ENCODE data around the gene MED12L. TPM values are rescaled to one million over a fixed set of nuclear protein-coding genes. Genes with fewer than 3 reads are reported as not detected.

MED12L gene
- total RNA-seq, 1 experiment from 2014 or later, result 14.9 TPM

DNA sequence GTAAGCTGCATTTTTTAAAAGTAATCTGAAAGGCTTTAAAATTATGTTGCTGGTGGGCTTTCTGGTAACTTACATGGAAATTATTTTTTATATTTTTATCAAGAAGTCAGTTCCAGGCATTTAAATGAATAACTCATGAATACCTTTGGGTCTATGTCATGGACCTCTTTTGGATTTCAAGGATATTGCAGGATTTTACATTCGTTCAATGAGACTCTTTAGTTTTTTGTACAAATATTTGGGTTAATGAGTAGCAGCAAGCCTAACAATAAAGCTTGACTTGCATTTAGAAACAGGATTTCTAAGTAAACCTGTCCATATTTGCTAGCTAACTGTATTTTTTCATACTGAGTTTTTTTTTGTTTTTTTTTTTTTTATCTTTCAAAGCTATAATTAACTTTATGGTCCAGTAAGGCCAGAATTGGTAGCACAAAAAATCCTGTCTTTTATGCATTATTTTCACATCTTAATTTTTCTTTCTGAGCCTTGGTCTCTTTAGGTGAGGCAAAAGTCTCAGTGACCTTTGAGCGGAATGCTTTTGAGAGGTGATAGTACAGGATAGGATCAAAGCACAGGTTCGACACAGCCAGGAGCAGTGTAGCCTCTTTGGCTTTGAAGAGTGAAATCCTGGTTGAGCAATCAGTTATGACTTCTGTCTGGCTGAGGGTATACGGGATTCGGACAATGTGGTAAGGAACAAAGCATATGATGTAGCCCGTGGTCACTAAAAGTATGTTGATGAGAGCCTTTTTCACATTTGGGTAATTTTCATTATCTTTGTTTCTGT lies 112.7 kb downstream of the MED12L start:
- no peaks in the 10 kb centered on the region for H3K9me3 Mint-ChIP-seq
- H2BK120ac ChIP-seq (ENCODE audit: low read depth, low read length, poor library complexity, severe bottlenecking), result no peak overlapping the region
- H3K4me1 ChIP-seq (ENCODE audit: insufficient read depth, low read length), result no peaks in the 10 kb centered on the region
- no peak overlapping the region for H2BK15ac ChIP-seq (ENCODE audit: low read depth, low read length)
- H3K14ac ChIP-seq (ENCODE audit: insufficient read depth, low read length), result no peak overlapping the region
- no peak overlapping the region for H4K8ac ChIP-seq (replicated peaks; ENCODE audit: insufficient read length, low read depth, low read length)
- no peak overlapping the region for H2AFZ ChIP-seq (ENCODE audit: low read length)
- no peak overlapping the region for H3K56ac ChIP-seq (ENCODE audit: insufficient read length, low read depth, low read length)
- H3K23ac ChIP-seq (ENCODE audit: insufficient read length, low read depth, low read length), result no peak overlapping the region
- no peaks in the 10 kb centered on the region for H3K23me2 ChIP-seq (ENCODE audit: insufficient read length, low read depth, low read length, poor library complexity, severe bottlenecking)
- H3K79me1 ChIP-seq (ENCODE audit: insufficient read depth, low read depth, low read length, poor library complexity, severe bottlenecking), result no peaks in the 10 kb centered on the region
- no peak overlapping the region for H3T11ph ChIP-seq (ENCODE audit: low read length)
- peaks cover 0 to 8% (median 6%) of the 10 kb centered on the region in 3 experiments; a peak in 5 of 7 replicates for H3K36me3 Mint-ChIP-seq (ENCODE audit: insufficient read depth in 1 of 3, low read depth in 3 of 3)
- H4K5ac ChIP-seq (ENCODE audit: insufficient read length, low read depth, low read length), result no peak overlapping the region
- DNase-seq, result no peak
- H2BK5ac ChIP-seq (ENCODE audit: insufficient read length, low read length), result no peak overlapping the region
- H3K79me2 ChIP-seq (ENCODE audit: insufficient read depth, low read length), result no peaks in the 10 kb centered on the region
- H3K27me3 ChIP-seq (ENCODE audit: insufficient read depth, low read length), result no peaks in the 10 kb centered on the region
- no peak overlapping the region for H2BK12ac ChIP-seq (ENCODE audit: insufficient read length, low read depth, low read length)
- no peak overlapping the region for H3K4me2 ChIP-seq (ENCODE audit: insufficient read depth, insufficient read length, low read length)
- WGBS (ENCODE audit: extremely low coverage, insufficient read length, low lambda C conversion rate), result no CpG with 5 or more reads among the region's 6 CpGs
- H4K91ac ChIP-seq (ENCODE audit: insufficient read length, low read depth, low read length), result no peak overlapping the region
- no peaks in the 10 kb centered on the region for H3K27me3 Mint-ChIP-seq (ENCODE audit: low read depth)
- H3K4ac ChIP-seq (ENCODE audit: low read depth, low read length), result no peak overlapping the region
- H4K20me1 ChIP-seq (ENCODE audit: control insufficient read depth, insufficient read depth, insufficient read length), result no peaks in the 10 kb centered on the region
- H3K4me1 Mint-ChIP-seq, result no peaks in the 10 kb centered on the region
- no peak overlapping the region for H3K4me3 Mint-ChIP-seq
- H3K9me3 ChIP-seq (ENCODE audit: control insufficient read depth, low read depth, low read length), result no peaks in the 10 kb centered on the region
- TF ChIP-seq, protein P1, sequence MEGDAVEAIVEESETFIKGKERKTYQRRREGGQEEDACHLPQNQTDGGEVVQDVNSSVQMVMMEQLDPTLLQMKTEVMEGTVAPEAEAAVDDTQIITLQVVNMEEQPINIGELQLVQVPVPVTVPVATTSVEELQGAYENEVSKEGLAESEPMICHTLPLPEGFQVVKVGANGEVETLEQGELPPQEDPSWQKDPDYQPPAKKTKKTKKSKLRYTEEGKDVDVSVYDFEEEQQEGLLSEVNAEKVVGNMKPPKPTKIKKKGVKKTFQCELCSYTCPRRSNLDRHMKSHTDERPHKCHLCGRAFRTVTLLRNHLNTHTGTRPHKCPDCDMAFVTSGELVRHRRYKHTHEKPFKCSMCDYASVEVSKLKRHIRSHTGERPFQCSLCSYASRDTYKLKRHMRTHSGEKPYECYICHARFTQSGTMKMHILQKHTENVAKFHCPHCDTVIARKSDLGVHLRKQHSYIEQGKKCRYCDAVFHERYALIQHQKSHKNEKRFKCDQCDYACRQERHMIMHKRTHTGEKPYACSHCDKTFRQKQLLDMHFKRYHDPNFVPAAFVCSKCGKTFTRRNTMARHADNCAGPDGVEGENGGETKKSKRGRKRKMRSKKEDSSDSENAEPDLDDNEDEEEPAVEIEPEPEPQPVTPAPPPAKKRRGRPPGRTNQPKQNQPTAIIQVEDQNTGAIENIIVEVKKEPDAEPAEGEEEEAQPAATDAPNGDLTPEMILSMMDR (conservative IDR thresholded peaks at IDR 0.05), result no peak
- no peak overlapping the region; a peak in 1 of 7 replicates for H3K27ac Mint-ChIP-seq
- H2BK20ac ChIP-seq (ENCODE audit: low read depth, low read length, poor library complexity, severe bottlenecking), result no peak overlapping the region
- no peak overlapping the region for H2AK5ac ChIP-seq (ENCODE audit: insufficient read length, low read length)
- H3K18ac ChIP-seq (ENCODE audit: insufficient read length, low read depth, low read length), result no peak overlapping the region
- no peak overlapping the region for H3K9ac ChIP-seq (ENCODE audit: extremely low read depth, insufficient read length, low read length)
- H3K27ac ChIP-seq (ENCODE audit: insufficient read length, low read depth, low read length), result no peak overlapping the region

Measured in H9 (cell line).